ENCODE data around the gene RIMBP2.

Gene RIMBP2

DNA sequence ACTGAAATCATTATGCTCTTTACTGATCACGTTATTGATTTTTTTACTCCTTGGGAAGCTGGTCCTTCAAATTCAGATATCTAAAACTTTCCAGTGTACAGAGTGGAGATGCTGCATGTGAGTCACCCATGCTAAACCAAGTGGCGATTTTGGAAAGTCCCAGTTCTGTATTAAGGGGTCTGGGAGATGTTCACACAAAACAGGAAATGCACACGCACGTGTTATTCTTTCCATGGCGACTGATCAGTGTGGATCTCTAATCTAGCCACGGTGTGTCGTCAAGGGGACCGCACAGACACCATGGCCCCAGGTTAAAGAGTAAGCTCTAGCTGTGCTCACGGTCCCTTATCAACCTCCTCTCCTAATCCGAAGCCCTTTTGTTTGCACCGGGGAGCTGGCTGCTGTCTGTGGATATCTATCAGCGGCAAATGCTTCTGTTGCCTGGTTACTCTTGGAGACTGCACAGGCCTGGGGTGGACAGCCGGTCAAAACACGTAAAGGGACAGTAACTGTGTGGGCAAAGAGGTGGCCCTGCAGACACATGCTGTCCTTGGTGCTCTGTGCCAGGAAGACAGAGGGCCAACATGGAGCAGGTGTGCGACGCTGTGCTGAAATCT is 96.6 kb downstream of the RIMBP2 start:
- no peak for DNase-seq (ENCODE audit: extremely low read depth, low read depth)

GRCh38 chr12:130617219-130617618 is 98.9 kb downstream of the RIMBP2 start:
- TF ChIP-seq CTCF (IDR thresholded peaks at IDR 0.05; ENCODE audit: low read depth, low read length, missing control alignments) = no peak
- no peak for DNase-seq (ENCODE audit: extremely low read depth, low read depth)
- no peak overlapping the region for H3K4me3 ChIP-seq (replicated peaks; ENCODE audit: low read depth, low read length)

More for the DNA sequence above, 96.6 kb downstream of the RIMBP2 start:
- H3K4me3 ChIP-seq (replicated peaks; ENCODE audit: low read depth, low read length) = no peak overlapping the region
- no peak for TF ChIP-seq CTCF (IDR thresholded peaks at IDR 0.05; ENCODE audit: low read depth, low read length, missing control alignments)

- H3K4me3 ChIP-seq (replicated peaks; ENCODE audit: low read depth, low read length) = no peak overlapping the region
- DNase-seq (ENCODE audit: extremely low read depth, low read depth) = no peak
- TF ChIP-seq CTCF (IDR thresholded peaks at IDR 0.05; ENCODE audit: low read depth, low read length, missing control alignments) = no peak
Measured at GRCh38 chr12:130615861-130616345, 100.2 kb downstream of the RIMBP2 start.

GRCh38 chr12:130614530-130614905 is 101.6 kb downstream of the RIMBP2 start:
- no peak for DNase-seq (ENCODE audit: extremely low read depth, low read depth)
- no peak for TF ChIP-seq CTCF (IDR thresholded peaks at IDR 0.05; ENCODE audit: low read depth, low read length, missing control alignments)

GRCh38 chr12:130613831-130614529 is 102.1 kb downstream of the RIMBP2 start:
- H3K4me3 ChIP-seq (replicated peaks; ENCODE audit: low read depth, low read length) = no peak overlapping the region
- no peak for DNase-seq (ENCODE audit: extremely low read depth, low read depth)
- TF ChIP-seq CTCF (IDR thresholded peaks at IDR 0.05; ENCODE audit: low read depth, low read length, missing control alignments) = no peak

More at GRCh38 chr12:130614530-130614905, 101.6 kb downstream of the RIMBP2 start:
- H3K4me3 ChIP-seq (replicated peaks; ENCODE audit: low read depth, low read length) = no peak overlapping the region

DNA sequence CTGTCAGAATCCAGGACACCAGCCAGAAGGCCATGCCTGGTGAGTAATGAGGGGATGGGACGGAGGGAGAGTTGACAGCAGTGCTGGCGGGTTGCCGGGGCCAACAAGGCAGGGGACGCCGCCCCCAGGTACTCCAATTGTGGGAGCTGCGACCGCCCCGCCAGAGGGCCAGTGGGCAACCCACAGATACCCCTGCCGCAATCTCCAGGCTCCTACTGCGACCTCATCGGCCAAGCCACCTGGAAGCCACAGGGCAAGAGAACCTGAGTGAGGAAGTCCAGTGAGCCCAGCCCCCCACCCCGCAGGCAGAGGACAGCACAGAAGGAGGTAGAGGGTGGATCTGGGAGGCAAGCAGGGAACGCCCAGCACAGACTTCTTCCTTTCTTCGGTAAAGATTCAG is 103.0 kb downstream of the RIMBP2 start:
- no peak for DNase-seq (ENCODE audit: extremely low read depth, low read depth)
- no peak for TF ChIP-seq CTCF (IDR thresholded peaks at IDR 0.05; ENCODE audit: low read depth, low read length, missing control alignments)
- H3K4me3 ChIP-seq (replicated peaks; ENCODE audit: low read depth, low read length) = no peak overlapping the region

Measured in HFF-Myc (cell line).